H1 (cell line): ENCODE measurements around the gene MGRN1. TPM values are rescaled to one million over a fixed set of nuclear protein-coding genes. Genes with fewer than 3 reads are reported as not detected.

Experiments used
- CTCF ChIA-PET: fragments of 300-600 bp; sonication (Branson Sonifier 250); formaldehyde crosslinking; loops from one replicate; lab custom pipeline; 2021; ENCODE audit not compliant: partially characterized antibody; lab: Charles Lee
- POLR2A ChIA-PET: fragments of 300-600 bp; sonication (Branson Sonifier 250); formaldehyde crosslinking; loops from one replicate; lab custom pipeline; 2021; ENCODE audit warnings: inconsistent platforms; ENCODE audit not compliant: partially characterized antibody; lab: Charles Lee
- DNase-seq, 2 experiments: peaks; one replicate each; pipeline versions ENCODE4 v3.0.0 to v3.0.0-alpha.2; 2010 to 2022; ENCODE audit warnings: low spot score in 2 of 2, low read depth in 1 of 2, mixed read lengths in 1 of 2
- FAIRE-seq: peaks from 2 replicates; lab custom pipeline; 2011; peaks lifted over from hg19 to GRCh38; lab: Jason Lieb, UNC
- H2AFZ ChIP-seq: 2 replicates; pipeline ENCODE4 v1.8.1; 2012; ENCODE audit warnings: low read length, inconsistent platforms
- H2AK5ac ChIP-seq: 2 replicates; pipeline ENCODE4 v1.6.1; 2013; ENCODE audit warnings: low read depth, low read length
- H2BK120ac ChIP-seq: replicated peaks from 2 replicates; pipeline ENCODE3; 2013; ENCODE audit warnings: low read depth, low read length, inconsistent platforms
- H2BK12ac ChIP-seq: 2 replicates; pipeline ENCODE4 v1.6.1; 2013; ENCODE audit warnings: low read depth, low read length
- H2BK15ac ChIP-seq: 2 replicates; pipeline ENCODE4 v1.6.1; 2013; ENCODE audit warnings: low read length
- H2BK20ac ChIP-seq: 2 replicates; pipeline ENCODE4 v1.6.1; 2013; ENCODE audit warnings: low read length
- H2BK5ac ChIP-seq: 2 replicates; pipeline ENCODE4 v1.6.1; 2013; ENCODE audit warnings: low read depth, low read length
- H3K14ac ChIP-seq: 2 replicates; pipeline ENCODE4 v1.6.1; 2013; ENCODE audit warnings: inconsistent platforms; ENCODE audit not compliant: insufficient read length
- H3K18ac ChIP-seq: 2 replicates; pipeline ENCODE4 v1.6.1; 2013; ENCODE audit warnings: low read length; ENCODE audit errors: extremely low read depth
- H3K23ac ChIP-seq: 2 replicates; pipeline ENCODE4 v1.6.1; 2013; ENCODE audit warnings: inconsistent platforms; ENCODE audit not compliant: insufficient read length
- H3K23me2 ChIP-seq: 2 replicates; pipeline ENCODE4 v1.6.1; 2013; ENCODE audit warnings: low read depth, low read length
- H3K27ac ChIP-seq: 2 replicates; pipeline ENCODE4 v1.6.1; 2011; ENCODE audit warnings: low read depth, low read length, inconsistent platforms
- H3K27me3 ChIP-seq, 4 experiments: replicated peaks in 1 of 4; 1 replicate in 1 of 4; 2 replicates in 3 of 4; pipeline versions ENCODE4 v1.6.1 to v1.8.1; 2011 to 2013; ENCODE audit warnings: low read length in 3 of 4, mild to moderate bottlenecking in 3 of 4, inconsistent platforms in 2 of 4, mixed read lengths in 2 of 4, moderate library complexity in 1 of 4; ENCODE audit not compliant: control insufficient read depth in 3 of 4, insufficient read depth in 3 of 4; ENCODE audit errors: extremely low read depth in 1 of 4
- H3K36me3 ChIP-seq, 4 experiments: 2 replicates each; pipeline versions ENCODE4 v1.6.1 to v1.8.1; 2011 to 2013; ENCODE audit warnings: mild to moderate bottlenecking in 4 of 4, low read length in 3 of 4, moderate library complexity in 2 of 4, control low read depth in 1 of 4, inconsistent platforms in 1 of 4; ENCODE audit not compliant: insufficient read depth in 4 of 4, control insufficient read depth in 2 of 4
- H3K4ac ChIP-seq: replicated peaks from 2 replicates; pipeline ENCODE3; 2013; ENCODE audit warnings: low read length, low read depth, mixed read lengths, inconsistent platforms; ENCODE audit not compliant: insufficient read length
- H3K4me1 ChIP-seq, 4 experiments: replicated peaks in 1 of 4; 1 replicate in 1 of 4; 2 replicates in 3 of 4; pipeline versions ENCODE4 v1.6.1 to v1.8.1; 2011 to 2013; ENCODE audit warnings: low read length in 3 of 4, inconsistent platforms in 2 of 4, mixed read lengths in 1 of 4; ENCODE audit not compliant: insufficient read depth in 4 of 4, control insufficient read depth in 3 of 4
- H3K4me2 ChIP-seq, 2 experiments: 2 replicates each; pipeline versions ENCODE4 v1.6.1 to v1.8.1; 2011 to 2013; ENCODE audit warnings: low read depth in 2 of 2, low read length in 2 of 2, control low read depth in 1 of 2, inconsistent platforms in 1 of 2, mild to moderate bottlenecking in 1 of 2; ENCODE audit not compliant: insufficient read depth in 1 of 2
- H3K4me3 ChIP-seq, 4 experiments: fragments of 200-600, 300-600 bp in 1 of 4; sonication (generic), shearing (Covaris generic), sonication (Bioruptor Twin) in 1 of 4; 2 replicates each; pipeline versions ENCODE4 v1.5.1 to v1.8.1; 2011 to 2016; ENCODE audit warnings: low read length in 4 of 4, low read depth in 3 of 4, control low read depth in 2 of 4, inconsistent platforms in 2 of 4, mild to moderate bottlenecking in 2 of 4, mixed read lengths in 1 of 4, moderate library complexity in 1 of 4; ENCODE audit not compliant: insufficient read depth in 2 of 4; ENCODE audit errors: extremely low read depth in 1 of 4
- H3K56ac ChIP-seq: replicated peaks from 2 replicates; pipeline ENCODE3; 2013; ENCODE audit warnings: low read depth, mild to moderate bottlenecking, mixed read lengths, low read length, inconsistent platforms; ENCODE audit not compliant: insufficient read length
- H3K79me1 ChIP-seq: 2 replicates; pipeline ENCODE4 v1.6.1; 2013; ENCODE audit warnings: low read depth, low read length, control low read depth
- H3K79me2 ChIP-seq, 2 experiments: 2 replicates each; pipeline versions ENCODE4 v1.6.1 to v1.8.1; 2012 to 2013; ENCODE audit warnings: low read length in 2 of 2, mild to moderate bottlenecking in 2 of 2, inconsistent platforms in 1 of 2; ENCODE audit not compliant: insufficient read depth in 2 of 2, control insufficient read depth in 1 of 2
- H3K9ac ChIP-seq, 4 experiments: replicated peaks in 1 of 4; 1 replicate in 1 of 4; 2 replicates in 3 of 4; pipeline versions ENCODE4 v1.6.1 to v1.8.1; 2011 to 2013; ENCODE audit warnings: low read depth in 3 of 4, low read length in 3 of 4, control low read depth in 2 of 4, mild to moderate bottlenecking in 2 of 4, moderate library complexity in 2 of 4, inconsistent platforms in 1 of 4; ENCODE audit errors: extremely low read depth in 1 of 4
- H3K9me3 ChIP-seq, 2 experiments: 2 replicates each; pipeline versions ENCODE4 v1.6.1 to v1.8.1; 2012 to 2013; ENCODE audit warnings: mild to moderate bottlenecking in 2 of 2, moderate library complexity in 2 of 2, control low read depth in 1 of 2, inconsistent platforms in 1 of 2, low read depth in 1 of 2, low read length in 1 of 2, mixed read lengths in 1 of 2; ENCODE audit not compliant: insufficient read depth in 2 of 2
- H4K20me1 ChIP-seq, 2 experiments: replicated peaks in 1 of 2; 2 replicates each; pipeline versions ENCODE3 to v1.8.1; 2011 to 2013; ENCODE audit warnings: inconsistent platforms in 2 of 2, low read length in 2 of 2, mild to moderate bottlenecking in 1 of 2; ENCODE audit not compliant: insufficient read depth in 2 of 2, control insufficient read depth in 1 of 2
- H4K5ac ChIP-seq: 2 replicates; pipeline ENCODE4 v1.6.1; 2013; ENCODE audit warnings: low read length, low read depth, mixed read lengths, inconsistent platforms; ENCODE audit not compliant: insufficient read length
- H4K8ac ChIP-seq: 2 replicates; pipeline ENCODE4 v1.8.0; 2013; ENCODE audit warnings: mild to moderate bottlenecking, moderate library complexity, low read length, inconsistent platforms; ENCODE audit not compliant: insufficient read depth; ENCODE audit errors: extremely low read depth
- H4K91ac ChIP-seq: replicated peaks from 2 replicates; pipeline ENCODE3; 2013; ENCODE audit warnings: low read length, mixed read lengths, inconsistent platforms; ENCODE audit not compliant: insufficient read length
- CHD2 ChIP-seq: IDR thresholded peaks from 2 replicates; pipeline ENCODE4 v1.6.1; 2012; ENCODE audit warnings: low read length, improper control_type of control experiment
- CTCF ChIP-seq, 3 experiments: IDR thresholded peaks; 1 replicate in 2 of 3; 2 replicates in 1 of 3; pipeline versions ENCODE4 v1.5.1 to v1.6.1; 2011; ENCODE audit warnings: low read length in 3 of 3, mild to moderate bottlenecking in 3 of 3, inconsistent platforms in 2 of 3, low read depth in 1 of 3, moderate library complexity in 1 of 3; ENCODE audit not compliant: insufficient read depth in 1 of 3; ENCODE audit errors: control extremely low read depth in 1 of 3
- KDM4A ChIP-seq: IDR thresholded peaks from one replicate; pipeline ENCODE4 v1.7.1; 2012; ENCODE audit warnings: low read depth, mild to moderate bottlenecking, moderate library complexity, low read length, inconsistent platforms; ENCODE audit not compliant: severe bottlenecking
- KDM5A ChIP-seq: fragments of 200-600 bp; IDR thresholded peaks from 2 replicates; pipeline ENCODE4 v1.7.1; 2012; ENCODE audit warnings: mild to moderate bottlenecking, low read length, inconsistent platforms, mixed read lengths
- POLR2A ChIP-seq, 2 experiments: IDR thresholded peaks; 1 replicate in 1 of 2; 2 replicates in 1 of 2; pipeline ENCODE4 v1.6.1; 2011; ENCODE audit warnings: low read depth in 2 of 2, low read length in 2 of 2, mild to moderate bottlenecking in 2 of 2; ENCODE audit errors: control extremely low read depth in 1 of 2
- RFX5 ChIP-seq: IDR thresholded peaks from 2 replicates; pipeline ENCODE4 v1.6.1; 2011; ENCODE audit warnings: low read depth, low read length, improper control_type of control experiment, borderline replicate concordance
- SIX5 ChIP-seq: IDR thresholded peaks from 2 replicates; pipeline ENCODE4 v1.6.1; 2011; ENCODE audit warnings: mild to moderate bottlenecking, low read depth, low read length
- SP1 ChIP-seq: IDR thresholded peaks from 2 replicates; pipeline ENCODE4 v1.6.1; 2011; ENCODE audit warnings: low read depth, low read length
- SP4 ChIP-seq: IDR thresholded peaks from 2 replicates; pipeline ENCODE4 v1.6.1; 2012; ENCODE audit warnings: low read length, inconsistent platforms
- TAF1 ChIP-seq: IDR thresholded peaks from 2 replicates; pipeline ENCODE4 v1.6.1; 2011; ENCODE audit warnings: mild to moderate bottlenecking, low read depth, low read length
- whole genome bisulfite sequencing, 2 experiments: shearing (Covaris generic) in 1 of 2; methylation state at CpG; one replicate each; pipeline versions ENCODE4 v1.1.6 to v1.1.7; 2013 to 2015; ENCODE audit warnings: low lambda C conversion rate in 2 of 2, mixed read lengths in 2 of 2, inconsistent platforms in 1 of 2, low coverage in 1 of 2, missing lambda C conversion rate in 1 of 2; ENCODE audit not compliant: insufficient replicate concordance in 2 of 2, insufficient coverage in 1 of 2, insufficient read length in 1 of 2; ENCODE audit errors: extremely low coverage in 1 of 2, missing lambda C conversion rate in 1 of 2; 5-methylcytosine and 5-hydroxymethylcytosine counted together
- polyA plus RNA-seq, 7 experiments: library from polyadenylated mRNA; depleted of rRNA in 3 of 7; stranded (reverse) in 5 of 7; unstranded in 2 of 7; fragments of >200 nt in 5 of 7; fragments of 200-250 nt in 2 of 7; gene quantifications; 1 replicate in 5 of 7; 2 replicates in 1 of 7; 4 replicates in 1 of 7; pipeline versions ENCODE4 v1.2.1 to v1.2.3, GENCODE V29; 2011 to 2013; ENCODE audit warnings: missing spikeins in 2 of 7, mixed read lengths in 2 of 7
- total RNA-seq: library from RNA; stranded (reverse); fragmentation: NEBNext Ultra II Directional; extraction: Animal tissue kit (Norgen Biotek cat#: 25700); gene quantifications from 2 replicates; pipeline ENCODE4 v1.2.1, GENCODE V29; 2021

The MGRN1 gene
- total and polyA plus RNA-seq, 2 of the 8 experiments (the other 6 are each of a cell fraction or from before 2014, with no cell fraction given) = 15.0 to 82.3 TPM

- no peak overlapping the region for H2BK20ac ChIP-seq
- peaks cover 0 to 2% of the 10 kb centered on the region in 2 experiments; a peak in 1 of 4 replicates for H3K79me2 ChIP-seq
- H2BK15ac ChIP-seq = no peak overlapping the region
- H3K23ac ChIP-seq = no peak overlapping the region
- ChIA-PET CTCF (interaction anchor here (0.9 to 2.8 kb wide), 4 partner anchors 11 to 40 kb away, joined by 3 to 13 read pairs (median 8); partner anchors contain the start of genes ANKS3 and DNAAF8), POLR2A (interaction anchor here (0.7 to 5.4 kb wide), 22 partner anchors 9 to 262 kb away, joined by 3 to 59 read pairs (median 4); partner anchors contain the start of genes ANKS3, DNAAF8, GLYR1 and PPL)
- H3K23me2 ChIP-seq = peaks cover 8% of the 10 kb centered on the region; the same call in 1 of the 2 replicates
- H4K8ac ChIP-seq = peak overlapping the region; percentile 80; the same call in 1 of the 2 replicates
- no peak overlapping the region for H3K14ac ChIP-seq
- H2AFZ ChIP-seq = no peak overlapping the region
- peak overlapping the region; percentile 72 to 93 (median 76) for H3K4me3 ChIP-seq
- peak overlapping the region; percentile 68 for H3K4me2 ChIP-seq
- H3K36me3 ChIP-seq = peaks cover 14 to 25% (median 21%) of the 10 kb centered on the region in 4 experiments
- H4K20me1 ChIP-seq = peaks cover 0 to 18% of the 10 kb centered on the region in 2 experiments
- peak overlapping the region; percentile 66 to 90 (median 76); a peak in 6 of 7 replicates for H3K9ac ChIP-seq
- H2BK5ac ChIP-seq = peak overlapping the region; percentile 78; the same call in 1 of the 2 replicates
- H3K4ac ChIP-seq = no peak overlapping the region
- H3K56ac ChIP-seq = no peak overlapping the region
- DNase-seq (no peak), FAIRE-seq (no peak)
- H2BK12ac ChIP-seq = no peak overlapping the region; the same call in 1 of the 2 replicates
- H2AK5ac ChIP-seq = no peak overlapping the region
- H4K5ac ChIP-seq = peak overlapping the region; percentile 86
- WGBS, 2 experiments = 3% methylated on average over 36 of the region's 54 CpGs; no CpG with 5 or more reads in 1 of the 2 experiments
- peaks cover 0 to 7% (median 5%) of the 10 kb centered on the region in 4 experiments; a peak in 4 of 7 replicates for H3K4me1 ChIP-seq
- H3K79me1 ChIP-seq = no peaks in the 10 kb centered on the region
- H3K27ac ChIP-seq = peak overlapping the region; percentile 50; the same call in 1 of the 2 replicates
- H3K9me3 ChIP-seq = no peaks in the 10 kb centered on the region
- no peak overlapping the region for H2BK120ac ChIP-seq
- H4K91ac ChIP-seq = peak overlapping the region; percentile 65
- H3K18ac ChIP-seq = peak overlapping the region; percentile 87
- H3K27me3 ChIP-seq = no peaks in the 10 kb centered on the region
- TF ChIP-seq KDM4A (peak; percentile 63), KDM5A (no peak), TAF1 (no peak), CHD2 (no peak), SP4 (no peak), SP1 (no peak), RFX5 (no peak), POLR2A (IDR thresholded peaks at IDR 0.05; ENCODE audit: control extremely low read depth in 1 of 2, low read depth in 2 of 2, low read length in 2 of 2) (peak in 1 of 2 experiments; percentile 17; a peak in 1 of 3 replicates), SIX5 (no peak), CTCF (IDR thresholded peaks at IDR 0.05; ENCODE audit: control extremely low read depth in 1 of 3, insufficient read depth in 1 of 3, low read depth in 1 of 3, low read length in 3 of 3) (no peak)
These were observed 69.5 kb downstream of the MGRN1 start for GRCh38 chr16:4693956-4694641.
